Measurements from ENCODE around the gene PHF20.
"Not testable (repeated sequence)": the region's sequence is repeated elsewhere in the genome, so short reads cannot be mapped to it uniquely, and the experiment has no call there.

Gene PHF20

DNA sequence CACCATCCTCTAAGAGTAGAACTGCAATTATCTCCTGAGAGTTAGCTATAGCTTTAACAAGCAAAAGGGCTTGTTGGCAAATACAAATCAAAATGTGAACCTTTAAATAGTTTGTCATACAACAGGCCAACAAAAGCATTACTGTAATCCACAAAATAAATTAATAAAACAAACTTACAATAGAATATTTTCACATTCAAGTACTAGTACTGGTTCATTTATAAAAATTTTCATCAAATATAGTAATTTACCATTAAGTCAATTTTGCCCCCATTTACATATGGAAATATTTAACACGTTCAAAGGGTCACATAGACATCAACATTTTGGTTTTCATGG, 39.2 kb upstream of the PHF20 start:
- Histone ChIP-seq H3K4me3 (ENCODE audit: low read length) (no peak overlapping the region), H3K9me3 (ENCODE audit: low read length) (no peaks in the 10 kb centered on the region), H3K27me3 (ENCODE audit: insufficient read depth, low read length) (no peaks in the 10 kb centered on the region), H3K4me1 (ENCODE audit: insufficient read depth, low read length) (peaks cover 3% of the 10 kb centered on the region), H3K36me3 (ENCODE audit: insufficient read depth, low read length) (peaks cover 98% of the 10 kb centered on the region), H2AFZ (ENCODE audit: low read depth, low read length) (no peak overlapping the region)

DNA sequence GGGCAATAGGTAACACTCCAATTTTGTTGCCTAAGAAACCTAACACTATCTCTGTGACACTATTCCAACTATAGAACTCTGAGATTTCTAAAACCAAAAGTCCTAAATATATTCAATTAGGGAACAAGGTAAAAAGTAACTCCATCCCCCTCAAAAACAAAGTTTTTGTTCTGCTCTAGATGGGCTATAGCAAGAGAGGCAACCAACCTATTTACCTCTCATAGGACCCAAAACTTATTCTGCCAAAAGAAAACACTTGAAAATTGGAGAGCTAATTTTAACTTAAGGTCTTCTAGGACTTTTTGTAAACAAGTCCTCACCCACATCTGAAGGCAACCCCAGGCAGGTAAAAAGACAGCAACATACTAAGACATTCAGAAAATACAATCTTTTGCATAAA, 37.4 kb upstream of the PHF20 start:
- Histone ChIP-seq H2AFZ (ENCODE audit: low read depth, low read length) (no peak overlapping the region), H3K9me3 (ENCODE audit: low read length) (no peaks in the 10 kb centered on the region), H3K27me3 (ENCODE audit: insufficient read depth, low read length) (no peaks in the 10 kb centered on the region), H3K4me1 (ENCODE audit: insufficient read depth, low read length) (peaks cover 5% of the 10 kb centered on the region), H3K36me3 (ENCODE audit: insufficient read depth, low read length) (peaks cover 97% of the 10 kb centered on the region), H3K4me3 (ENCODE audit: low read length) (no peak overlapping the region)

DNA sequence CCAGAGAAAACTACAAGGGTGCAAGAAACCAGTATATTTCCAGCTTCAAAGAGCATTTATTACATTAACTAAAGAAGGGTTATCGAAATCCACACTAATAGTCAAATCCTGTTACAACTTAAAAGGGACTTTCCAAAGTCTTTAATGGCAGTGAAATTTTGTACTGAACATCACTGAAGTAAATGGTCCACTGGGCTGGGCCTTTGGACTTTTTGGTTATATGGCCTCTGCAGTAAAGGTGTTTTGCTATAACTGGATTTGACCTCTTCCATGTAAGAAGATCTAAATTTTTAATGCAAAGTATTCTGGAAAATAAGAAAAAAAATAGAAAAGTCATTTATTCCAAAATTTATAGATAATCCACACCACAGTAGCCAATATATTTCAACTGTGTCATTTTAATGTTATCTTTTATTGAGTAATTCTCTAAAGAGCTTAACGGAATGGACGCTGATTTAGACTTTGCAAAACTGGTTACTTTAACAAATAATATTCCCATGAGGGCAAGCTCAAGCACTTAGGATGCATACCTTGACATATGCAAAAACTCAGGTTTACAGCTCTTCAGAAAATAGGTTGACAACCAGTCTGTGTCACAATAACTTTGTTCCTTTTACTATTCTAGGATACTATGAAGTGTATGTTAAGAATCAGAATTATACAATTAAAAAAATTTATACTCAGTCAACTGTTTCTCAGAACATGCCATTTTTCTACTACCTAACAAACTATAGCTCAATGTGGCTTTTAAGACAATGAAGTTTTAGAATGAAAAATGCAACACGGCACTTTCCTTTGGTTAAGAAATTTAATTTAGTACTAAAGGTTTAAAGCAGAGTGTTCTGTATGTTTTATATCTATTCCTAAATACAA, 36.8 kb upstream of the PHF20 start:
- no peak overlapping the region for H3K4me3 ChIP-seq (ENCODE audit: low read length)
- peaks cover 97% of the 10 kb centered on the region for H3K36me3 ChIP-seq (ENCODE audit: insufficient read depth, low read length)
- no peaks in the 10 kb centered on the region for H3K27me3 ChIP-seq (ENCODE audit: insufficient read depth, low read length)
- H2AFZ ChIP-seq (ENCODE audit: low read depth, low read length) = no peak overlapping the region
- H3K4me1 ChIP-seq (ENCODE audit: insufficient read depth, low read length) = peaks cover 11% of the 10 kb centered on the region
- H3K9me3 ChIP-seq (ENCODE audit: low read length) = no peaks in the 10 kb centered on the region

DNA sequence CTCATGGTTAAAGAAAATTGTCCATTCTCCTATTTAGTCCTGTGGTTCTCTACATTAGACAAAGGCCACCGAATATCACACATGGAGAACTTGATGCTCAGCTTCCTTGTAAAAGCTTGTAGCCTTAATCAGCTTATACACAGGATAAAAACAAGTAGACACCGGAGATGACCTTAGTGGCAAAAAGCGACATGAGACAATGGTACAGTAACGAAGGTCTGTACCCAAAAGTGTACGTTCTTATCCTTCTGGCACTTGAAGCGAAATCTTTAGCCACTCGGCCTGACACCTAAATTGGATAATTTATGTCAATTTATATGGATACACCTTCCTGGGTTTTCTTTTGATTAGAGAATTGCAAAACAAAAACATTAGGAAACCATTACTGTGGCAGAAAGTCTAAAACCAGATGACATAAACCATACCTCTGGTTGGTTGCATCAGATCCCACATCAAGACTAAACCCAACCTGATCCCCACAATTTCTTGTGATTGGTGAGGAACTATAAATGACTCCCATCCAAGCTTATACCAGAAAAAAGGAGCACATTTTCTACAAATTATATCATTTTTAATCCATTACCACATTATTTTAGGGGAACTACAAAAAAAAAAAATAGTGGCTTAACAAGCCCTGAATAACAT, 35.9 kb upstream of the PHF20 start:
- no peak overlapping the region for H2AFZ ChIP-seq (ENCODE audit: low read depth, low read length)
- no peaks in the 10 kb centered on the region for H3K27me3 ChIP-seq (ENCODE audit: insufficient read depth, low read length)
- peaks cover 19% of the 10 kb centered on the region for H3K4me1 ChIP-seq (ENCODE audit: insufficient read depth, low read length)
- no peak overlapping the region for H3K4me3 ChIP-seq (ENCODE audit: low read length)
- no peaks in the 10 kb centered on the region for H3K9me3 ChIP-seq (ENCODE audit: low read length)
- peaks cover 96% of the 10 kb centered on the region for H3K36me3 ChIP-seq (ENCODE audit: insufficient read depth, low read length)

DNA sequence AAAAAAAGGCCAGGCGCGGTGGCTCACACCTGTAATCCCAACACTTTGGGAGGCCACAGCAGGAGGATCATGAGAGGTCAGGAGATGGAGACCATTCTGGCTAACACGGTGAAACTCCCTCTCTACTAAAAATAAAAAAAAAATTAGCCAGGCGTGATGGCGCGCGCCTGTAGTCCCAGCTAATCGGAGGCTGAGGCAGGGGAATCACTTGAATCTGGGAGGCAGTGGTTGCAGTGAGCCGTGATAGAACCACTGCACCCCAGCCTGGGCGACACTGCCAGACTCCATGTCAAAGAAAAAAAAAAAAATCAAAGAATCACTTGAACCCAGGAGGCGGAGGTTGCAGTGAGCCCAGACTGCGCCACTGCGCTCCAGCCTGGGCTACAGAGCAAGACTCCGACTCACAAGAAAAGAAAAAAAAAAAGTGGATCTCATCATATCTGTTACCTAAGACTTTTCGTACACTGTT, 33.9 kb upstream of the PHF20 start:
- Histone ChIP-seq H3K4me1 (ENCODE audit: insufficient read depth, low read length) (peaks cover 19% of the 10 kb centered on the region), H3K36me3 (ENCODE audit: insufficient read depth, low read length) (peaks cover 76% of the 10 kb centered on the region), H2AFZ (ENCODE audit: low read depth, low read length) (no peak overlapping the region), H3K27me3 (ENCODE audit: insufficient read depth, low read length) (no peaks in the 10 kb centered on the region), H3K9me3 (ENCODE audit: low read length) (no peaks in the 10 kb centered on the region), H3K4me3 (ENCODE audit: low read length) (no peak overlapping the region)

DNA sequence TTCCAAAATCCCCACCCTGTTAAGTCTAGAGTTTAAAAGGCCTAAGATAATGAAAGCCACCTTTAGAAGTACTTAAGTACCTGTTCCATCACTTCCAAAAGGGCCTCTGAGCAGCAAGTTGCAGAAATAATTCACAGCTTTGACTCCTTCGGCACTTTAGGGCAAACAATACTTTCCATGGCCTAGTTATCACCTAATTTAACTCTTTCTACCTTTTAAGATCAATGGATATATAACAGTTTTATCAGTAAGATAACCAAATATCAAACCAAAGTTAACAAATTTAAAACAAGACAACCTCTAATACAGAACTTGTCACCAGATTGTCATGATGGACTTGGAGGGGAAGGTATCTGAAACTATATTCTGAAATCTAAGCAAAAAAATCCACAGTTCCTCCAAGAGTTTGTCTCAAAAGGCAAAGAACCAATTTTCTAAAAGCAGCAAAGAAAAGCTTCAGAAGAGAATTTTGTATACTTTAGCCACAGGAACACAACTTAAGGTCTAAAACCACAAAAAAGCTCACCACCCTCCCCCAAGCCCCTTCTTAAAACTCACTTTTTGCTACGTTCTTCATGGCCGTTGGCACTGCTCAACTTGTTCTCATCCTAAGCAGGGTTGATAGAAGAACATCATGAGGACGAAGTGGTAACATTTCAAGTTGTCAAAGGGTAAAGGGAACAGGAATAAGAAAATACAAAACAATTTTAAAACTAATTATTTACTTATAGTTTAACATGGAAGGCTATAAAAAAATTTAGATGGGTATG, 33.2 kb upstream of the PHF20 start:
- Histone ChIP-seq H3K27me3 (ENCODE audit: insufficient read depth, low read length) (no peaks in the 10 kb centered on the region), H3K9me3 (ENCODE audit: low read length) (no peaks in the 10 kb centered on the region), H3K4me1 (ENCODE audit: insufficient read depth, low read length) (peaks cover 26% of the 10 kb centered on the region), H2AFZ (ENCODE audit: low read depth, low read length) (no peak overlapping the region), H3K4me3 (ENCODE audit: low read length) (no peak overlapping the region), H3K36me3 (ENCODE audit: insufficient read depth, low read length) (peaks cover 69% of the 10 kb centered on the region)

DNA sequence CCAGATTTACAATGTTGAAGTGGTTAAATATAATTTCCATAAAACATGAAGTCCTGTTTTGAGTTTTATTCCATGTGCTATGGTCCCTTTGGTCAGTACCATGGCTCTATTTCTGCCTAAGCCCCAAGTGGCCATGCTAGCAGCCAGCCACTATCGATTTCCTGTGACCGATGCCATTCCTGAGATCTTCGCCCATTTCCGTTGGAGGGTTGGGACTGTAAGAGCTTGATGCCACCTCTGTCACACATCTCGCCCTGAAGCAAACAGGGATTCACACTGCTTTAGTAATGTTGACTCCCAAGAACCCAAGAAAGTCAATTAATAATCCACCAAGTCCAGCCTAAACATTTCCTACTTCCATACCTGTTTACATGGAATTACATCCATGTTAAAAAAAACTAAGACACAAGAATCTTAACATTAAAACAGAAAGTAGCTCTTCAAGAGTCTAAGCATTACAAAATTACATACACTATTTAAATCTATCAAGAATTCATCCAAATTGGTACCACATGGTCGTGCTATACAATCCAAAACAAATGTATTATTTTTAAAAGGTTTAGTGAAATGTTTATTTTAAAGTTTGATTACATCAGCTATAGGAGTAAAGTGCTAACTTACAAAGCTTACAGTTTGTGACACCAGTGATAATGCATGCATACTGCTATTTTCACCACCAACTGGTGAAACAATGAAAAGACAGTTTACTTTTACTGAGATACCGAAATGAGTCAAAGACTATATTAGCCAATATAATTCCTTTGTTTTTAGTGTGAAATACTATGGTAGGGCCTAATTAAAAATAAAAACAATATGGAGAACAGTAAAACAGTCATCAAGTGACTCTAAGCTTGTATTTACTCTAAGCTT, 32.3 kb upstream of the PHF20 start:
- no peaks in the 10 kb centered on the region for H3K9me3 ChIP-seq (ENCODE audit: low read length)
- H3K27me3 ChIP-seq (ENCODE audit: insufficient read depth, low read length) = no peaks in the 10 kb centered on the region
- peaks cover 60% of the 10 kb centered on the region for H3K36me3 ChIP-seq (ENCODE audit: insufficient read depth, low read length)
- no peak overlapping the region for H2AFZ ChIP-seq (ENCODE audit: low read depth, low read length)
- peak overlapping the region; percentile 100 for H3K4me3 ChIP-seq (ENCODE audit: low read length)
- H3K4me1 ChIP-seq (ENCODE audit: insufficient read depth, low read length) = peaks cover 30% of the 10 kb centered on the region

DNA sequence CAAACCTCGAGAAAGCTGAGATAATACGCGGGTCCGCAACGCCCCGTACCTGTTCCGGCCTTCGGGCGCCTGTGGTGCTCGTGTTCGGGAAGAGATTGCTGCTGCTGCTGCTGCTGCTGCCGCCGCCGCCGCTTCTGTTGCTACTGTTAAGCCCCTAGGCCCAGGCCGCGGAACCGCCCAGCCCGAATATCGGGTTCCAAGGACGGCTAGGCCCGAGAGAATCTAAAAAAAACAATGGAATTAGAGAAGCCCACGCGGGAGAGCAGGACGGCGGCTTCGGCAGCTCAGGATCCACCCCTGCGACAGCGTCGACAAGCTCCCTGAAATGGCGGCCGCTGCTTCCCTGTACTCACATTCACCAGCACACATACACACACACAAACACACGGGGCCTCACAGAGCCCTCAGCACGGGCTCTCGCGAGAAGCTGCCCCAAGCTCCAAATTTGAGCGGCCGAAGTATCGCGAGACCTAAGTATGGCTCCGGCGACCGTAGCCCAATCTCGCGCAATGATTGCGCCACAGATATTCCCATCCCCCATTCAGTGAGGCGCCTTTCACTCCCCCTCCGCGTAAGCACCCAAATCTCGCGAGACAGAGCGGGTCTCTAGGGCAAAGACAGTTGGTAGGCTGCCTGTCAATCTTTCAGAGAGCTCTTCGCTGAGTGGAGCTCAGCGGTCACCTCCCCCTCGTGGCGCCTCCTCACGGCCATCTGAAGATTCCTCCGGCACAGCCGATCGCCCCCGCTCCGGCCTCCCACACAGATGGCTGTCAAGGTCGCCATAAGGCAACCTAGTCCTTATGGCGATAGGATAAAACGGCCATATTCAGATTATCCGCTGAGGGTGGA, 29.7 kb upstream of the PHF20 start, which contains the start of gene RBM39:
Gene RBM39 (minus strand): TSS at position 369 of the 849 bp plus-strand sequence. CDS start 1,386 bp downstream, outside the sequence.
- no peaks in the 10 kb centered on the region for H3K27me3 ChIP-seq (ENCODE audit: insufficient read depth, low read length)
- peaks cover 34% of the 10 kb centered on the region for H3K36me3 ChIP-seq (ENCODE audit: insufficient read depth, low read length)
- H2AFZ ChIP-seq (ENCODE audit: low read depth, low read length) = peak within 1 kb of the TSS; percentile 21
- no peaks in the 10 kb centered on the region for H3K9me3 ChIP-seq (ENCODE audit: low read length)
- peaks cover 28% of the 10 kb centered on the region for H3K4me1 ChIP-seq (ENCODE audit: insufficient read depth, low read length)
- peak within 1 kb of the TSS; percentile 100 for H3K4me3 ChIP-seq (ENCODE audit: low read length)

DNA sequence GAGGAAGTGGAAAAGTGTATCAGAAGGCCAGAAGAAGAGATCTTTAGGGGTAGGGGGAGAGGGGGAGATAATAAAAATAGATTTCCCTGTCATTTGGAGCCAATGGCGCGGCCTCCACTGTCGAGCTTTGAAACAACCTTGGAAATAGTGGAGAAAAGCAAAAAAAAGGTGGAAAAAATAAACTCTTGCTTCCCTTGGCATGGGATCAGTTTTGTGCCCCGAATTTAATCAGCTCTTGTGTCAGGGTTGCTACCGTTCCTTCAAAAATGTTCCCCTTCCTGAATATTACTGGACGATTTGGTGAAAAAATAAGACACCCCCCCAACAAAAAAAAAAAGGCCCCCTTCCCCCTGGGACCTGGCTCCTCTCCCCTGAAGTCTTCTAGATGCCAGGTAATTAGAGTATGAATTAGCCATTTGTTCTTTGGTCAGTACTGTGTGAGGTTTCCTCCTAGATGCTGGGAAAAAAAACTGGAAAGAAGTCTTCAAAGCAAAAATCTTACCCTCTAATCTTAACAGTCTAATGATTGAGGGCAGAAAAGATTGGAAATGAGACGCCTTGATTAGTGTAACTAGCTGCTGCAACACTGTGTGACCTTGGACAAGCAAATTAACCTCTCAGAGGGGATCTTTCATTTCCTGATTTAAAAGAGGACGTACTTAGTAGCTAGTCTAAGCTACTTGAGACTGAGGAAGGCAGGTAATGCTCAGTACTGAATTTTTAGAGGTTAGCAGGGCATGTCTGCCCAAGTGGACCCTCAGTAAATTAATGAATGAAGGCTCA, 28.9 kb upstream of the PHF20 start:
- H2AFZ ChIP-seq (ENCODE audit: low read depth, low read length) = no peak overlapping the region
- no peaks in the 10 kb centered on the region for H3K9me3 ChIP-seq (ENCODE audit: low read length)

DNA sequence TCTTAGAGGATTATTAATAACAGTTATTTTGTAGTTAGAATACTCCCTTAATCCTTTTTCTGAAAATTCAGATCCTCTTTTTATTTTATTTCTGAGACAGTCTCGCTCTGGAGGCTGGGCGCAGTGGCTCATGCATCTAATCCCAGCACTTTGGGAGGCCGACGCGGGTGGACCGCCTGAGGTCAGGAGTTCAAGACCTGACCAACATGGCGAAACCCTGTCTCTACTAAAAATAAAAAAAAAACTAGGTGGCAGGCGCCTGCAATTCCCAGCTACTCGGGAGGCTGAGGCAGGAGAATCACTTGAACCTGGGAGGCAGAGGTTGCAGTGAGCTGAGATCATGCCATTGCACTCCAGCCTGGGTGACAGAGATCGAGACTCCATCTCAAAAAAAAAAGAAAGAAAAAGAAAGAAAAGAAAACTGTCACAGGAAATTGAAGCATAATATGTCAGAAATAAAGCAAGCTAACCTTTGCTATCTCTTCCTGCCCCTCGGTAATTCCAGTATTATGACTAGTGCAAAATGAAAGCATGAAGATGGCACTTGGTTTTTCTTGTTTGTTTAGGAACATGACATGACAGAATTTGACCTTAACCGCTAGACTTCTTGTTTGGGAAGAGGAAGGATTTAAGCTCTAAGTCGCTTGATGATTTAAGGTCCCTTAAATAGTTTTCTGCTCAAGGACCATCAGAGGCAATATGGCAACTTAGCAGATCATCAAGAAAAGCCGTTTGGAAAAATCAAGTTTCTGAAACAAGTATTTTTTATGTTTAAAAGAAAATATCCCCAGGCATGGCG, 27.9 kb upstream of the PHF20 start:
- H3K4me3 ChIP-seq (ENCODE audit: low read length) = peak overlapping the region; percentile 80

More for the DNA sequence above, 28.9 kb upstream of the PHF20 start:
- Histone ChIP-seq H3K27me3 (ENCODE audit: insufficient read depth, low read length) (no peaks in the 10 kb centered on the region), H3K36me3 (ENCODE audit: insufficient read depth, low read length) (peaks cover 29% of the 10 kb centered on the region), H3K4me1 (ENCODE audit: insufficient read depth, low read length) (peaks cover 28% of the 10 kb centered on the region), H3K4me3 (ENCODE audit: low read length) (peak overlapping the region; percentile 80)

DNA sequence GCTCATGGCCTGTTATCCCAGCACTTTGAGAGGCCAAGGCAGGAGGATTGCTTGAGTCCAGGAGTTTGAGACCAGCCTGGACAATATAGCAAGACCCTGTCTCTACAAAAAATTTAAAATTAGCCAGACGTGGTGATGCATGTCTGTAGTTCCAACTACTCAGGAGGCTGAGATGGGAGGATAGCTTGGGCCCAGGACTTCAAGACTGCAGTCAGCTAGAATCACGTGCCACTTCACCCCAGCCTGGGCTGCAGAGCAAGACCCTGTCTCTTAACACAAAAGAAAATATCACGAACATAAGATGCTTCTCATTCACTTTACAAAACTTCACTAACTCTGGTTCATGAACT, 27.3 kb upstream of the PHF20 start:
- H3K36me3 ChIP-seq (ENCODE audit: insufficient read depth, low read length) = peaks cover 14% of the 10 kb centered on the region
- H3K9me3 ChIP-seq (ENCODE audit: low read length); H3K4me3 ChIP-seq (ENCODE audit: low read length); H2AFZ ChIP-seq (ENCODE audit: low read depth, low read length); H3K27me3 ChIP-seq (ENCODE audit: insufficient read depth, low read length): not testable (repeated sequence)
- peaks cover 25% of the 10 kb centered on the region for H3K4me1 ChIP-seq (ENCODE audit: insufficient read depth, low read length)

More for the DNA sequence above, 27.9 kb upstream of the PHF20 start:
- Histone ChIP-seq H3K36me3 (ENCODE audit: insufficient read depth, low read length) (peaks cover 19% of the 10 kb centered on the region), H3K27me3 (ENCODE audit: insufficient read depth, low read length) (no peaks in the 10 kb centered on the region), H2AFZ (ENCODE audit: low read depth, low read length) (no peak overlapping the region), H3K4me1 (ENCODE audit: insufficient read depth, low read length) (peaks cover 28% of the 10 kb centered on the region), H3K9me3 (ENCODE audit: low read length) (no peaks in the 10 kb centered on the region)

All from neuron (in vitro differentiated cells).